ENCODE measurements around the gene RALBP1. TPM values are rescaled to one million over a fixed set of nuclear protein-coding genes. Genes with fewer than 3 reads are reported as not detected.

The RALBP1 gene
- total RNA-seq, 2 donors from 2014 or later: 58.2 to 64.8 TPM

GRCh38 chr18:9434122-9434701 lies 41.1 kb upstream of the RALBP1 start:
- 37% methylated on average over 18 of the region's 18 CpGs for WGBS
- intact Hi-C loops (cut with DNase I): no loop called here
- Histone ChIP-seq H3K27me3 (replicated peaks; ENCODE audit: insufficient read depth) (no peaks in the 10 kb centered on the region), H3K4me3 (no peak overlapping the region), H3K36me3 (no peaks in the 10 kb centered on the region), H3K9me3 (no peaks in the 10 kb centered on the region), H3K27ac (no peak overlapping the region), H3K4me1 (replicated peaks) (no peaks in the 10 kb centered on the region)
- no peak for TF ChIP-seq POLR2A (IDR thresholded peaks at IDR 0.05)
- TF ChIP-seq CTCF (IDR thresholded peaks at IDR 0.05): no peak
- no peak for TF ChIP-seq POLR2AphosphoS5 (IDR thresholded peaks at IDR 0.05)
- DNase-seq (ENCODE audit: low spot score): no peak

DNA sequence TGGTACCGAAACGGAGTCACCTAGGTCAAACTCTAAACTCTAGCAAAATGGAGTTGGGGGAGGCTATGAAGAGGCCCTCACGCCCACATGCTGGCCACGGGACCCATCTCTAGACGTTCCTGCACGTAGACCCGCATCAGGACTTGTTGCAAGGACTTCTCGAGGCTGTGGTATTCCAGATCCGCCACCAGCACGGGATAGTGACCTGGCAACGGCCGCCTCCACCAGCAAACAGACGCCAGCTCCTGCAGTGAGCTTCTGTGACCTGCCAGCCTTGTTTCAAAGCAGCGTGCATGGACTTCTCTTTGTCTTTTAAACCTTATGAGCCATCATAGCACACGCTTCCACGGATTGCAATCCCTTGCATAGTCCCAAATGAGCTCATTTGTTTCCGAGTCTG lies 40.3 kb upstream of the RALBP1 start:
- no peak for DNase-seq (ENCODE audit: low spot score)
- no peaks in the 10 kb centered on the region for H3K4me1 ChIP-seq (replicated peaks)
- H3K4me3 ChIP-seq: no peak overlapping the region
- 94% methylated on average over 17 of the region's 17 CpGs for WGBS
- no peaks in the 10 kb centered on the region for H3K9me3 ChIP-seq
- H3K27ac ChIP-seq: no peak overlapping the region
- intact Hi-C loops (cut with DNase I): no loop called here
- no peak for TF ChIP-seq CTCF (IDR thresholded peaks at IDR 0.05)
- no peaks in the 10 kb centered on the region for H3K27me3 ChIP-seq (replicated peaks; ENCODE audit: insufficient read depth)
- no peaks in the 10 kb centered on the region for H3K36me3 ChIP-seq

GRCh38 chr18:9436206-9436929 lies 38.9 kb upstream of the RALBP1 start:
- Histone ChIP-seq H3K27ac (no peak overlapping the region), H3K27me3 (replicated peaks; ENCODE audit: insufficient read depth) (no peaks in the 10 kb centered on the region), H3K4me1 (replicated peaks) (no peaks in the 10 kb centered on the region), H3K36me3 (no peaks in the 10 kb centered on the region), H3K9me3 (no peaks in the 10 kb centered on the region), H3K4me3 (no peak overlapping the region)
- TF ChIP-seq POLR2A (IDR thresholded peaks at IDR 0.05): no peak
- TF ChIP-seq CTCF (IDR thresholded peaks at IDR 0.05): no peak
- no peak for TF ChIP-seq POLR2AphosphoS5 (IDR thresholded peaks at IDR 0.05)
- intact Hi-C loops (cut with DNase I): no loop called here
- 55% methylated on average over 5 of the region's 5 CpGs for WGBS
- DNase-seq (ENCODE audit: low spot score): no peak

GRCh38 chr18:9437021-9437437 lies 38.3 kb upstream of the RALBP1 start:
- Histone ChIP-seq H3K27me3 (replicated peaks; ENCODE audit: insufficient read depth) (no peaks in the 10 kb centered on the region), H3K4me3 (no peak overlapping the region), H3K9me3 (no peaks in the 10 kb centered on the region), H3K4me1 (replicated peaks) (no peaks in the 10 kb centered on the region), H3K27ac (no peak overlapping the region), H3K36me3 (no peaks in the 10 kb centered on the region)
- intact Hi-C loops (cut with DNase I): no loop called here
- DNase-seq (ENCODE audit: low spot score): no peak
- 31% methylated on average over 5 of the region's 5 CpGs for WGBS
- TF ChIP-seq POLR2A (IDR thresholded peaks at IDR 0.05): no peak
- TF ChIP-seq CTCF (IDR thresholded peaks at IDR 0.05): no peak
- TF ChIP-seq POLR2AphosphoS5 (IDR thresholded peaks at IDR 0.05): no peak

DNA sequence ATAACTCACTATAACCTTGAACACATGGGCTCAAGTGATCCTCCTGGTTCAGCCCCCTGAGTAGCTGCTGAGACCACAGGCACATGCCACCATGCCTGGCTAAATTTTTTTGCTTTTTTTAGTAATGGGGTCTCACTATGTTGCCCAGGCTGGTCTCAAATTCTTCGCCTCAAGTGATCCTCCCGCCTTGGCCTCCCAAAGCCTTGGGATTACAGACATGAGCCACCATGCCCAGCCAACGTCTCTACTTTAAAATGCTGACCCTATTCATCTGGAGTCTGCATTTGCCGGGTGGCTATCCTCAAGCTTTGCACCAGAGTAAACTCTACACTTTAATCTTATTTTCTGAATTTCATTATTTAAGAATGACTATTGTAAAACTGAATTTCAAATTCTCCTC lies 37.6 kb upstream of the RALBP1 start:
- H3K36me3 ChIP-seq: no peaks in the 10 kb centered on the region
- no peak overlapping the region for H3K4me3 ChIP-seq
- intact Hi-C loops (cut with DNase I): no loop called here
- no peaks in the 10 kb centered on the region for H3K9me3 ChIP-seq
- no peaks in the 10 kb centered on the region for H3K27me3 ChIP-seq (replicated peaks; ENCODE audit: insufficient read depth)
- no peak overlapping the region for H3K27ac ChIP-seq
- no peak for DNase-seq (ENCODE audit: low spot score)
- no peaks in the 10 kb centered on the region for H3K4me1 ChIP-seq (replicated peaks)
- TF ChIP-seq POLR2AphosphoS5 (IDR thresholded peaks at IDR 0.05): no peak
- TF ChIP-seq CTCF (IDR thresholded peaks at IDR 0.05): no peak
- no peak for TF ChIP-seq POLR2A (IDR thresholded peaks at IDR 0.05)
- 94% methylated on average over 4 of the region's 4 CpGs for whole genome bisulfite sequencing
